ENCODE measurements around the gene AIFM1.

Gene AIFM1

DNA sequence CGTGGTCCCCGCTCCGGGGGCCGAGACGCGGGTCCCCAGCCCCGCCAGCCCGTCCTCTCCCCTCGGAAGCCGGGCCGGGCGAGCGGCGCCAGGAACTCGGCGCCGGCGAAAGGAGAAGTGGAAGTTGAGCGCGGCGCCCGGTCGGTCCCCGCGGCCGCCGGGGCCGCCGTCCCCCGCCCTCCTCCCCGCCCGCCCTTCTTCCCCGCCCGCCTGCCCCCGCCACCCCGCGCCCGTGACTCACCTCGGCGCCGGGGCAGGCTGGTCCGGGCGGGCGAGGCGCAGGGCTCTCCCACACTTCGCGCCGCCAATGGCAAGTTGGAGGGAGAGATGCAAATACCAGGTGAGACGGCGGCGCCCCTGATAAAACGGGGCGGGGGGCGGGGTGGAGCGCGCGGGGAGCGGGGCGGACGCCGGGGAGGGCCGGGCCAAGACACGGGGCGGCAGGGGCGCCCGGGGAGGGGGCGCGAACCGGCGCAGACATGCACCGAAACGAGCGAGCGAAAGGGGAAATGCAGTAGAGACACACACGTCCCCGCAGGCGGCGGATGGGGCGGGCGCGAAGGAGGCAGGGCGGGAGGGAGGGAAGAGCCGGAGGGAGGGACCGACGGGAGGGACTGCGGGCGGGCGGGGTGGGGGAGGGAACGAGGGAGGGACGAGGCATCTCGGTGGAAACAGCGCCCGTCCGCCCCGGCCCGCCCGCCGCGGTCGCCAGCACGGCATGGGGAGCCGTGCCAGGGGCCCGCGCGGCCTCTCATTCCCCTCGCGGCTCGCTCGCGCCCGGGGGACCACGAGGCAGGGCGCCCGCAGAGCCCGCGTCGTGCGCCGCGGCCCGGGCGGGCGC, 55.0 kb downstream of the AIFM1 start, which contains the start of gene ELF4:
TSS of gene ELF4 (minus strand) at position 119 of the 841 bp plus-strand sequence. CDS start 29,167 bp downstream, outside the sequence.
- no peak for TF ChIP-seq CTCF (IDR thresholded peaks at IDR 0.05; ENCODE audit: low read depth, low read length)
- peak within 1 kb of the TSS; percentile 68 for H3K4me3 ChIP-seq (ENCODE audit: low read depth, low read length)

DNA sequence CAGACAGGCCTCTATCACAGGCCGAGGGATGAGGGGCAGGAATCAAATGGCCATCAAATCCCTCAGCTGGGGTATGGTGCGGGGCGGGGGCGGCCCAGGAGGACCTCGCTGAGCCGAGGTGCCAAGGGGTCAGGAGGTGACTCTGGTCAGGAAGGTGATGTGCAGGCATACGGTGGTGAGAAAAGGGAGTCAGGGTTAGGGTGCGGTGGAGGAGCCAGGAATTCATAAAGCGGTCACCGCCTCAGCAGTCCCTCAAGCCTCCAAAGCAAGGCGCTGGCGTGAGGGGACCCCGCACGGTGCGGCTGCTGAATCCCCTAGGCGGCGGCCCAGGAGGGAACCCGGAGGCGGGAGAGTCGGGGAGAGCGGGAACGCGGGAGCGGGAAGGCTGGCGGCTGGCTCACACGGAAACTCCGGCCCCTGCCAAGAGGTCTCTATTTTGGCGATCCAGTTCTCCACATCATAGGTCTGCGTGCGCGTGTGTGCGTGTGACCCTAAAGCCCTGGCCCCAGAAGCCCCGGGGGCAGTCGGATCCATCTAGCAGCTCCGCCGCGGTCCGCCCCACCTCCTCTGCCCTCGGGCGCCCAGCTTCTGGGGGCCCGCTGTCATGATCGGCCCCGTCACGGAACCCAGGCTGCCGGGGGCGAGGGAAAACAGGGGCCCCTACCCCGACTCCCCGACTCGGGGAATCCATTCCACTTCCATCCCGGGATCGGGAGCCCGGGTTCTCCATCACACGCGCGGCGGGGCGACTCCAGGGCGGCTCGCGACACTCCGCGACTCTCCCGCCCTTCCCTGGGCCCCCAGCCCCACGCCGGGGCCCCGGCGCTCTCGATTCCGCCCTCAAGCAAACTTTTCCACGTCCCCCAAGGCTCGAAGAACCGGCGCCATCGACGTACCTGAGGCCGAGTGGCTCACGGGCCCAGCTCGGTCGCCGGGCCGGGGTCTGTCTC, 55.9 kb downstream of the AIFM1 start:
- TF ChIP-seq CTCF (IDR thresholded peaks at IDR 0.05; ENCODE audit: low read depth, low read length), result no peak
- peak overlapping the region; percentile 68 for H3K4me3 ChIP-seq (ENCODE audit: low read depth, low read length)

DNA sequence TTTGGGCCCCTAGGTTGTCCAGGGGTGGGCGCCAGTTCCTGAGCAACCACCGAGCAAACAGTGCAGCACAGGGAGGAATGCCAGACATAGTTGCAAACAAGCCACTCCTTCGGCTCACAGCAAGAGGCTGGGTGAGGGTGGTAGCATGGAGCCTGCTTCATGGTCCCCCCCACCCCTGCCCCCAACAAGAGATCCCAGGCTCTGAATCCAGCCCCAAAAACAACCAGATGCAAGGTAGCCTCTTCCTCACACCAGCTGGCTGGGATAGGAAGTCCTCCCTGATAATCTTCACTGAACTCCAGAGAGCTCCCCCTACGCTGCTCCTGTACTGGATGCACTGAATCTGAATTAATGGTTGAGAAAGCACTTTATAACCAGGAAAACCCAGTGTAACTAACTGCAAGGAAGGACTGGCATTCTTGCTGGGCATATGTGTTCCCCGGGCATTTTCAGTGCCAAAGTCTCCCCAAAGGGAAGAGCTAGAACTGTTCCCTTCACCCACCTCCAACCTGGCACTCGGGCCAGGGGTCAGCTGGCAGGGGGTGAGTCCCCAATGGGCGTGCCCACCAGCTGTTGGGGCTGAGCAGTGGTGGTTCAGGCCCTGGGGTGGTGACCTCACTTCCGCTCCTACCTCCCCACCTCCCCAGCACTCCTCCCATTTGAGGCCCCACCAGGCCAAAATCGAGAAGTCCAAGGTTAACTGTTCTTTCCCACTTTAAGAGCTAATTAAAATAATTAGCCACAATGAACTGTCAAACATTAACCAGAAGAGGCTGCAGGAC, 56.8 kb downstream of the AIFM1 start:
- no peak for TF ChIP-seq CTCF (IDR thresholded peaks at IDR 0.05; ENCODE audit: low read depth, low read length)
- H3K4me3 ChIP-seq (ENCODE audit: low read depth, low read length), result peak overlapping the region; percentile 68

DNA sequence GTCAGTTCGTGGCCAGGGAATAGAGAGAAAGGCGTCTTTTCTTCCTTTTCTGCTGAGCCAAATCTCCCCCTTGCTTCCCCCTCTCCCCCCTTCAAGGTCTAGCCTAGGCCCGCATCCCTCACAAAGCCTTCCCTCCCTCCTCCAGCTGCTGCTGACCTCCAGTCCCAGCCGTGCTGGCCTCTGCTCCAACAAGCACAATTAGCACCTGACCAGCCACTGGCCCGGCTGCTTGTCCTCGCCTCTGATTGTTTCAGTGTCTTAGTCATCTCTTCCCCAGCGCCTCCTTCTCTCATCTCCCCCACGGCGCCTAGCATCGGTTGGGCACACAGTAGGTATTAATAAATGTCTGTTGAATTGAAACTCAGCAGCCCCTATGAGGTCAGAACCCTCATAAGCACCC, 59.6 kb downstream of the AIFM1 start:
- no peak for TF ChIP-seq CTCF (IDR thresholded peaks at IDR 0.05; ENCODE audit: low read depth, low read length)
- no peak overlapping the region for H3K4me3 ChIP-seq (ENCODE audit: low read depth, low read length)

- TF ChIP-seq CTCF (IDR thresholded peaks at IDR 0.05; ENCODE audit: low read depth, low read length), result no peak
- no peak overlapping the region for H3K4me3 ChIP-seq (ENCODE audit: low read depth, low read length)
Measured at GRCh38 chrX:130105244-130105643, 60.4 kb downstream of the AIFM1 start.

DNA sequence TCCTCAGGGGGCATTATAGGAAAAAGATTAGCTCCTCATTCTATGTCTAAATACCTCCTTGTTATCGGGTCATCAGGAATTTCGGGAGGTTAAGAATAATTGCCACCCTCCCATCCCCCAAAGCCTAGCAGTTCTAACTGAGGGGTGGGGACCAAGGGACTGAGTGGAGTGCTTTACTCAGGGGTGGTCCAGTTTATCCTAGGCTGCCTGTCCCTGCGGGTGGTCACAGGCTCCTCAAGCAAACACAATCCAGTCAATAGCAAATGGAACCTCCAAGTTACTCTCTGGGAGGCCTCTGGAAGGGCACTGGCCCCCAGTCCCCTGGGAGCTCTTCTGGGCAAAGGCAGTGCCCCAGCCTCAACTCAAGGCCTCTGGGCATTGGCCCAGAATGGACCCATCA, 62.0 kb downstream of the AIFM1 start:
- no peak for TF ChIP-seq CTCF (IDR thresholded peaks at IDR 0.05; ENCODE audit: low read depth, low read length)
- H3K4me3 ChIP-seq (ENCODE audit: low read depth, low read length), result no peak overlapping the region
